HG03159 (cell line): ENCODE measurements around the gene PGGT1B.
"Not testable (repeated sequence)": the region's sequence is repeated elsewhere in the genome, so short reads cannot be mapped to it uniquely, and the experiment has no call there.

Experiments used
- ATAC-seq: cut with Tn5 transposase; IDR thresholded peaks from one replicate; pipeline ENCODE4 v1.9.1; 2021; ENCODE audit warnings: mild to moderate bottlenecking, moderate library complexity; ENCODE audit not compliant: unreplicated experiment

PGGT1B gene

GRCh38 chr5:115260248-115260647, 2.4 kb downstream of the PGGT1B start:
- no peak for ATAC-seq

GRCh38 chr5:115257981-115258380, 4.7 kb downstream of the PGGT1B start:
- ATAC-seq, result no peak

GRCh38 chr5:115249379-115249778, 13.3 kb downstream of the PGGT1B start:
- ATAC-seq, result not testable (repeated sequence)

GRCh38 chr5:115246361-115246991, 16.2 kb downstream of the PGGT1B start:
- ATAC-seq, result peak; percentile 61

- ATAC-seq, result peak; percentile 74
Measured at GRCh38 chr5:115243412-115243811, 19.3 kb downstream of the PGGT1B start.

- no peak for ATAC-seq
Measured at GRCh38 chr5:115241881-115242642, 20.6 kb downstream of the PGGT1B start.

GRCh38 chr5:115237066-115237465, 25.6 kb downstream of the PGGT1B start:
- ATAC-seq, result no peak

- no peak for ATAC-seq
Measured at GRCh38 chr5:115236599-115236998, 26.1 kb downstream of the PGGT1B start.

- no peak for ATAC-seq
Measured at GRCh38 chr5:115231598-115231997, 31.1 kb downstream of the PGGT1B start.

GRCh38 chr5:115229606-115230005, 33.1 kb downstream of the PGGT1B start:
- no peak for ATAC-seq

GRCh38 chr5:115227281-115227680, 35.4 kb downstream of the PGGT1B start:
- ATAC-seq, result no peak

- no peak for ATAC-seq
Measured at GRCh38 chr5:115214541-115214940, 48.1 kb downstream of the PGGT1B start.

GRCh38 chr5:115209279-115209678, 53.4 kb downstream of the PGGT1B start:
- ATAC-seq, result peak; percentile 100

GRCh38 chr5:115202952-115203351, 59.7 kb downstream of the PGGT1B start:
- no peak for ATAC-seq

GRCh38 chr5:115196161-115196560, 66.5 kb downstream of the PGGT1B start:
- no peak for ATAC-seq

- no peak for ATAC-seq
Measured at GRCh38 chr5:115194676-115195075, 68.0 kb downstream of the PGGT1B start.

GRCh38 chr5:115193295-115193694, 69.4 kb downstream of the PGGT1B start:
- no peak for ATAC-seq

- ATAC-seq, result no peak
Measured at GRCh38 chr5:115192098-115192497, 70.6 kb downstream of the PGGT1B start.

GRCh38 chr5:115191474-115192031, 71.1 kb downstream of the PGGT1B start:
- no peak for ATAC-seq

- ATAC-seq, result no peak
Measured at GRCh38 chr5:115190388-115190787, 72.3 kb downstream of the PGGT1B start.

GRCh38 chr5:115189866-115190265, 72.8 kb downstream of the PGGT1B start:
- no peak for ATAC-seq

- no peak for ATAC-seq
Measured at GRCh38 chr5:115186794-115187193, 75.9 kb downstream of the PGGT1B start.
